PC-9 (cell line): ENCODE measurements around the gene KIF2A. TPM values are rescaled to one million over a fixed set of nuclear protein-coding genes. Genes with fewer than 3 reads are reported as not detected.
"Not testable (repeated sequence)": the region's sequence is repeated elsewhere in the genome, so short reads cannot be mapped to it uniquely, and the experiment has no call there.

ENCODE experiments used
- BruUV-seq: library from RNA; stranded (reverse); fragments of 400-500 nt; replicated peaks from 2 replicates; lab custom pipeline; 2021; lab: Mats Ljungman, UMichigan
- CTCF ChIA-PET: fragments of 300-600 bp; sonication (Branson Sonifier 250); formaldehyde crosslinking; loops from one replicate; lab custom pipeline; 2022; ENCODE audit warnings: antibody characterized with exemption; lab: Charles Lee
- POLR2A ChIA-PET: fragments of 300-600 bp; sonication (Branson Sonifier 250); formaldehyde crosslinking; loops from one replicate; lab custom pipeline; 2022; ENCODE audit warnings: antibody characterized with exemption; ENCODE audit not compliant: unreplicated experiment; lab: Charles Lee
- DNase-seq, 2 experiments: peaks; one replicate each; pipeline versions ENCODE4 v3.0.0 to v3.0.0-alpha.2; 2015 to 2022; ENCODE audit warnings: mixed read lengths in 1 of 2
- H2AFZ ChIP-seq: fragments of 200-600 bp; sonication (generic); 2 replicates; pipeline ENCODE4 v1.8.1; 2017; ENCODE audit warnings: antibody characterized with exemption
- H3F3A ChIP-seq: fragments of 200-600 bp; sonication (generic); 2 replicates; pipeline ENCODE4 v1.8.1; 2017; ENCODE audit warnings: antibody characterized with exemption, mild to moderate bottlenecking, low read depth; ENCODE audit not compliant: insufficient read depth
- H3K27ac ChIP-seq: fragments of 200-600 bp; sonication (generic); 2 replicates; pipeline ENCODE4 v1.6.1; 2016; ENCODE audit warnings: mixed run types
- H3K27me3 ChIP-seq: fragments of 200-600 bp; sonication (generic); 2 replicates; pipeline ENCODE4 v1.6.1; 2016; ENCODE audit warnings: low read depth, mixed run types; ENCODE audit not compliant: insufficient read depth
- H3K36me3 ChIP-seq: fragments of 200-600 bp; sonication (generic); 2 replicates; pipeline ENCODE4 v1.6.1; 2016; ENCODE audit warnings: low read depth, mixed run types
- H3K4me1 ChIP-seq: fragments of 200-600 bp; sonication (generic); replicated peaks from 2 replicates; pipeline ENCODE4 v1.6.1; 2016; ENCODE audit warnings: mixed run types; ENCODE audit not compliant: insufficient read depth
- H3K4me2 ChIP-seq: fragments of 200-600 bp; sonication (generic); 2 replicates; pipeline ENCODE4 v1.6.1; 2017; ENCODE audit warnings: mixed run types
- H3K4me3 ChIP-seq: fragments of 200-600 bp; sonication (generic); 2 replicates; pipeline ENCODE4 v1.6.1; 2016; ENCODE audit warnings: mixed run types
- H3K79me2 ChIP-seq: fragments of 200-600 bp; sonication (generic); 2 replicates; pipeline ENCODE4 v1.6.1; 2017; ENCODE audit warnings: low read depth, mixed run types
- H3K9me2 ChIP-seq: fragments of 200-600 bp; sonication (generic); 2 replicates; pipeline ENCODE4 v1.8.1; 2017; ENCODE audit warnings: mild to moderate bottlenecking; ENCODE audit not compliant: insufficient read depth
- H3K9me3 ChIP-seq: fragments of 200-600 bp; sonication (generic); 2 replicates; pipeline ENCODE4 v1.8.1; 2016; ENCODE audit warnings: low read depth; ENCODE audit not compliant: insufficient read depth
- H4K20me1 ChIP-seq: fragments of 200-600 bp; sonication (generic); 2 replicates; pipeline ENCODE4 v1.8.1; 2017; ENCODE audit not compliant: insufficient read depth
- CTCF ChIP-seq: fragments of 200-600 bp; sonication (generic); conservative IDR thresholded peaks from 2 replicates; pipeline ENCODE4 v1.6.1; 2017; ENCODE audit warnings: mixed run types, antibody characterized with exemption, mild to moderate bottlenecking, moderate library complexity
- EZH2 ChIP-seq: fragments of 200-600 bp; sonication (generic); IDR thresholded peaks from 2 replicates; pipeline ENCODE4 v1.8.0; 2017; ENCODE audit warnings: antibody characterized with exemption, low read depth
- intact Hi-C: fragments of 100-400 bp; cut with micrococcal nuclease; formaldehyde crosslinking; loops from one replicate; pipeline ENCODE4 v1.10.0; 2022; ENCODE audit not compliant: unreplicated experiment
- total RNA-seq: library from RNA; stranded (reverse); gene quantifications from 2 replicates; pipeline ENCODE4 v1.2.3, GENCODE V29; 2021

The KIF2A gene
- total RNA-seq, 1 experiment from 2014 or later, result 54.8 TPM

- no peaks in the 10 kb centered on the region for H3K9me2 ChIP-seq
- no peaks in the 10 kb centered on the region for H3F3A ChIP-seq
- CTCF ChIA-PET, result no interaction called here
- no peak overlapping the region for H3K4me2 ChIP-seq
- H4K20me1 ChIP-seq, result no peaks in the 10 kb centered on the region
- H3K27ac ChIP-seq, result no peak overlapping the region
- POLR2A ChIA-PET, result no interaction called here
- no peak for TF ChIP-seq EZH2
- no peak for TF ChIP-seq CTCF
- H3K9me3 ChIP-seq, result no peaks in the 10 kb centered on the region
- no peak overlapping the region for H2AFZ ChIP-seq
- H3K27me3 ChIP-seq, result no peaks in the 10 kb centered on the region
- intact Hi-C loops, result no loop called here
- H3K36me3 ChIP-seq, result no peaks in the 10 kb centered on the region
- no peaks in the 10 kb centered on the region for H3K79me2 ChIP-seq
- H3K4me3 ChIP-seq, result no peak overlapping the region
- no peak for DNase-seq
- H3K4me1 ChIP-seq, result 0 out of 2 replicates have a peak, but pooled peaks cover 5% of the 10 kb centered on the region
- no TSS peak for BruUV-seq
Measured at GRCh38 chr5:62289813-62290212, 16.2 kb upstream of the KIF2A start.

GRCh38 chr5:62291829-62292228, 14.2 kb upstream of the KIF2A start:
- DNase-seq, H3K9me2 ChIP-seq, H3K79me2 ChIP-seq, H3K4me2 ChIP-seq, H4K20me1 ChIP-seq, H3K36me3 ChIP-seq, H3K27ac ChIP-seq, H3K27me3 ChIP-seq, POLR2A ChIA-PET, intact Hi-C loops, H2AFZ ChIP-seq, H3K9me3 ChIP-seq, H3F3A ChIP-seq, H3K4me3 ChIP-seq, BruUV-seq, CTCF ChIA-PET: not testable (repeated sequence)
- peaks cover 12% of the 10 kb centered on the region; the same call in 1 of the 2 replicates for H3K4me1 ChIP-seq

GRCh38 chr5:62296998-62297397, 9.0 kb upstream of the KIF2A start:
- Histone ChIP-seq H3F3A (no peaks in the 10 kb centered on the region), H3K79me2 (no peaks in the 10 kb centered on the region), H3K4me1 (peaks cover 18% of the 10 kb centered on the region), H3K4me2 (no peak overlapping the region), H3K9me3 (no peaks in the 10 kb centered on the region), H2AFZ (no peak overlapping the region), H3K4me3 (no peak overlapping the region), H3K27me3 (no peaks in the 10 kb centered on the region), H3K36me3 (no peaks in the 10 kb centered on the region), H3K9me2 (no peaks in the 10 kb centered on the region), H3K27ac (no peak overlapping the region), H4K20me1 (no peaks in the 10 kb centered on the region)
- BruUV-seq, result no TSS peak
- ChIA-PET POLR2A (no interaction called here), CTCF (no interaction called here)
- DNase-seq, result no peak
- TF ChIP-seq EZH2 (no peak), CTCF (no peak)
- intact Hi-C loops, result no loop called here

- no peak for TF ChIP-seq CTCF
- no TSS peak for BruUV-seq
- ChIA-PET CTCF (no interaction called here), POLR2A (no interaction called here)
- intact Hi-C loops, result no loop called here
- Histone ChIP-seq H3K4me2 (no peak overlapping the region), H3K27ac (no peak overlapping the region), H3K9me2 (no peaks in the 10 kb centered on the region), H3K79me2 (no peaks in the 10 kb centered on the region), H3K9me3 (no peaks in the 10 kb centered on the region), H2AFZ (no peak overlapping the region), H3F3A (no peaks in the 10 kb centered on the region), H3K27me3 (no peaks in the 10 kb centered on the region), H4K20me1 (no peaks in the 10 kb centered on the region), H3K36me3 (no peaks in the 10 kb centered on the region), H3K4me1 (peaks cover 18% of the 10 kb centered on the region), H3K4me3 (no peak overlapping the region)
- DNase-seq, result no peak
Measured at GRCh38 chr5:62298118-62298517, 7.9 kb upstream of the KIF2A start.
